ENCODE results near the gene ADAMTS15.

ADAMTS15 gene

GRCh38 chr11:130458410-130458729 is 9.9 kb downstream of the ADAMTS15 start:
- no peak overlapping the region for H3K4me3 ChIP-seq (ENCODE audit: low read depth, low read length)
- DNase-seq (ENCODE audit: low read depth): no peak
- TF ChIP-seq, protein P1, sequence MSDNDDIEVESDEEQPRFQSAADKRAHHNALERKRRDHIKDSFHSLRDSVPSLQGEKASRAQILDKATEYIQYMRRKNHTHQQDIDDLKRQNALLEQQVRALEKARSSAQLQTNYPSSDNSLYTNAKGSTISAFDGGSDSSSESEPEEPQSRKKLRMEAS (IDR thresholded peaks at IDR 0.05; ENCODE audit: low read depth, low read length): no peak
- TF ChIP-seq, protein P2, sequence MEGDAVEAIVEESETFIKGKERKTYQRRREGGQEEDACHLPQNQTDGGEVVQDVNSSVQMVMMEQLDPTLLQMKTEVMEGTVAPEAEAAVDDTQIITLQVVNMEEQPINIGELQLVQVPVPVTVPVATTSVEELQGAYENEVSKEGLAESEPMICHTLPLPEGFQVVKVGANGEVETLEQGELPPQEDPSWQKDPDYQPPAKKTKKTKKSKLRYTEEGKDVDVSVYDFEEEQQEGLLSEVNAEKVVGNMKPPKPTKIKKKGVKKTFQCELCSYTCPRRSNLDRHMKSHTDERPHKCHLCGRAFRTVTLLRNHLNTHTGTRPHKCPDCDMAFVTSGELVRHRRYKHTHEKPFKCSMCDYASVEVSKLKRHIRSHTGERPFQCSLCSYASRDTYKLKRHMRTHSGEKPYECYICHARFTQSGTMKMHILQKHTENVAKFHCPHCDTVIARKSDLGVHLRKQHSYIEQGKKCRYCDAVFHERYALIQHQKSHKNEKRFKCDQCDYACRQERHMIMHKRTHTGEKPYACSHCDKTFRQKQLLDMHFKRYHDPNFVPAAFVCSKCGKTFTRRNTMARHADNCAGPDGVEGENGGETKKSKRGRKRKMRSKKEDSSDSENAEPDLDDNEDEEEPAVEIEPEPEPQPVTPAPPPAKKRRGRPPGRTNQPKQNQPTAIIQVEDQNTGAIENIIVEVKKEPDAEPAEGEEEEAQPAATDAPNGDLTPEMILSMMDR (IDR thresholded peaks at IDR 0.05; ENCODE audit: low read depth, low read length): no peak
- TF ChIP-seq MYC (IDR thresholded peaks at IDR 0.05; ENCODE audit: low read depth, low read length): no peak

- no peak for DNase-seq (ENCODE audit: low read depth)
- no peak overlapping the region for H3K4me3 ChIP-seq (ENCODE audit: low read depth, low read length)
- TF ChIP-seq, protein P2 (IDR thresholded peaks at IDR 0.05; ENCODE audit: low read depth, low read length): no peak
- TF ChIP-seq POLR2A (IDR thresholded peaks at IDR 0.05; ENCODE audit: extremely low read depth, insufficient read length): no peak
- no peak for TF ChIP-seq MYC (IDR thresholded peaks at IDR 0.05; ENCODE audit: low read depth, low read length)
- TF ChIP-seq, protein P1 (IDR thresholded peaks at IDR 0.05; ENCODE audit: low read depth, low read length): no peak
Measured at GRCh38 chr11:130459521-130459920, 11.1 kb downstream of the ADAMTS15 start.

DNA sequence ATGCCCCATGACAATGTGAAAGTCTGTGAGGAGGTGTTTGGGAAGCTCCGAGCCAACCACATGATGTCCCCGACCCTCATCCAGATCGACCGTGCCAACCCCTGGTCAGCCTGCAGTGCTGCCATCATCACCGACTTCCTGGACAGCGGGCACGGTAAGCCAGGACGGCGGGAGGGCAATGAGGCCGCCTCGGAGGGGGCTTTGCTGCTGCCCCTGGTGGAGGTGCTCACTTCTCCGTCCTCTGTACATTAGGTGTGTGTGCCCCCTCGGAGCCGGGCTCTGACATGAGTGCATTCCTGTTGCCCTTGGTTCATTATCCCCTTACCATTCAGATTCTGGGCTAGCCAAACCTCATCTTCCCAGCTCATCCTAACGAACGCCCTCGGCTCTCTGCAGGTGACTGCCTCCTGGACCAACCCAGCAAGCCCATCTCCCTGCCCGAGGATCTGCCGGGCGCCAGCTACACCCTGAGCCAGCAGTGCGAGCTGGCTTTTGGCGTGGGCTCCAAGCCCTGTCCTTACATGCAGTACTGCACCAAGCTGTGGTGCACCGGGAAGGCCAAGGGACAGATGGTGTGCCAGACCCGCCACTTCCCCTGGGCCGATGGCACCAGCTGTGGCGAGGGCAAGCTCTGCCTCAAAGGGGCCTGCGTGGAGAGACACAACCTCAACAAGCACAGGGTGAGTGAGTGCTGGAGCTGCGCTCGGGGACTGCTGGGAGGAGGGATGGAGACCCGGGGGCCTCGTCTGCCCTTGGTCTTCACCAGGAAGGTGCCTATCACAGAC is 13.8 kb downstream of the ADAMTS15 start:
- DNase-seq (ENCODE audit: low read depth): no peak
- no peak for TF ChIP-seq MYC (IDR thresholded peaks at IDR 0.05; ENCODE audit: low read depth, low read length)
- TF ChIP-seq, protein P1 (IDR thresholded peaks at IDR 0.05; ENCODE audit: low read depth, low read length): peak; percentile 33; the same call in 1 of the 2 replicates

DNA sequence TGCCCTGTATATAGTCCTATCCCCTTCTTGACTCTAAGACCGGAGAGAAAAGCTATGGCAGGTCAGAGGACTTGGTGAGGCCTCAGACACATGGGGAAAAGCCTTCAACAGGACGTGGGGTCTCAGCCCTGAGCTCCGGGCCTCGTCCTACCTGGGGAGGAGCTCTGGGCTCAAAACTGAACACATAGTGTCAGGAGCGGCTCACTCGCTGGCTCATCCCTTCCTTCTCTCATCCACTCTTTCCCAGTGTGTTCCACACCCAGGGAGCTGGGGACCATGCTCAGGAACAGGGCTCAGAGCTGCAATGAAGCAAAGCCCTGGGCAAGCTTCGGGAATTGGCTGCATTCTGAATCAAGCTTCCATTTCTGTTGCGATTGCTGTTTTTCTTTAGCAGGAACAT is 14.5 kb downstream of the ADAMTS15 start:
- DNase-seq (ENCODE audit: low read depth): no peak
- TF ChIP-seq, protein P2 (IDR thresholded peaks at IDR 0.05; ENCODE audit: low read depth, low read length): no peak
- TF ChIP-seq MYC (IDR thresholded peaks at IDR 0.05; ENCODE audit: low read depth, low read length) (no peak), POLR2A (IDR thresholded peaks at IDR 0.05; ENCODE audit: extremely low read depth, insufficient read length) (no peak)
- TF ChIP-seq, protein P1 (IDR thresholded peaks at IDR 0.05; ENCODE audit: low read depth, low read length): no peak
- H3K4me3 ChIP-seq (ENCODE audit: low read depth, low read length): no peak overlapping the region

More for the DNA sequence above, 13.8 kb downstream of the ADAMTS15 start:
- no peak overlapping the region for H3K4me3 ChIP-seq (ENCODE audit: low read depth, low read length)

DNA sequence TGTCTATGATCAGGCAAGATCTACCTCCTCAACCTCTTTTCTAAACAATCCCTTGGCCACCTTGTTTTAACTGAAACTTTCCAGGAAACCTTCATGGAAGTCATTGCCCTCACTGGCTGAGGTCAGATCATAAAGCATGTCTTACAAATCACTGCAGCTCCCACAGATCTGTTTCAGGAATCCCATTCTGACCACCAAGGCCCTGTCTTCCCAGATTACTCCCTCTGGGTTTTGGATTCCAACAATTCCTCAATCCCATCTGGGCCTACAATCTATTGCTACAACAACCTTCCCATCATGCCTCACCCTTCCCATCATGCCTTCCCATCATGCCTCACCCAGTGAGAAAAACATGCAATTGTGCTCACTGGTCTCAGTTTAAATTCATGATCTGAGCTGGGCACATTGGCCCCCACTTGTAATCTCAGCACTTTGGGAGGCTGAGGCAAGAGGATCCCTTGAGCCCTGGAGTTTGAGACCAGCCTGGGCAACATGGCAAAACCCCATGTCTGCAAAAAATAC is 15.9 kb downstream of the ADAMTS15 start:
- no peak overlapping the region for H3K4me3 ChIP-seq (ENCODE audit: low read depth, low read length)
- DNase-seq (ENCODE audit: low read depth): no peak
- TF ChIP-seq, protein P1 (IDR thresholded peaks at IDR 0.05; ENCODE audit: low read depth, low read length): no peak
- TF ChIP-seq, protein P2 (IDR thresholded peaks at IDR 0.05; ENCODE audit: low read depth, low read length): no peak
- TF ChIP-seq MYC (IDR thresholded peaks at IDR 0.05; ENCODE audit: low read depth, low read length): no peak
- TF ChIP-seq POLR2A (IDR thresholded peaks at IDR 0.05; ENCODE audit: extremely low read depth, insufficient read length): no peak

- peak; percentile 93 for DNase-seq (ENCODE audit: low read depth)
- peak; percentile 18; the same call in 1 of the 2 replicates for TF ChIP-seq MYC (IDR thresholded peaks at IDR 0.05; ENCODE audit: low read depth, low read length)
- no peak for TF ChIP-seq POLR2A (IDR thresholded peaks at IDR 0.05; ENCODE audit: extremely low read depth, insufficient read length)
- TF ChIP-seq, protein P1 (IDR thresholded peaks at IDR 0.05; ENCODE audit: low read depth, low read length): peak; percentile 26; the same call in 1 of the 2 replicates
- TF ChIP-seq, protein P2 (IDR thresholded peaks at IDR 0.05; ENCODE audit: low read depth, low read length): no peak
Measured at GRCh38 chr11:130465263-130465662, 16.8 kb downstream of the ADAMTS15 start.

More at GRCh38 chr11:130465263-130465662, 16.8 kb downstream of the ADAMTS15 start:
- H3K4me3 ChIP-seq (ENCODE audit: low read depth, low read length): peak overlapping the region; percentile 8

Measured in NB4 (cell line).